SW480 (cell line): ENCODE measurements around the gene MT1X.
"Not testable (repeated sequence)": the region's sequence is repeated elsewhere in the genome, so short reads cannot be mapped to it uniquely, and the experiment has no call there.

Experiments
- DNase-seq: peaks from one replicate; pipeline ENCODE4 v3.0.0-alpha.2; 2016; ENCODE audit warnings: low spot score

The MT1X gene

GRCh38 chr16:56710181-56710737, 28.0 kb downstream of the MT1X start:
- no peak for DNase-seq

- DNase-seq = no peak
Measured at GRCh38 chr16:56711862-56712261, 29.6 kb downstream of the MT1X start.

- no peak for DNase-seq
Measured at GRCh38 chr16:56713794-56714193, 31.5 kb downstream of the MT1X start.

GRCh38 chr16:56715126-56715525, 32.9 kb downstream of the MT1X start:
- no peak for DNase-seq

- DNase-seq = no peak
Measured at GRCh38 chr16:56716761-56717160, 34.5 kb downstream of the MT1X start.

- not testable (repeated sequence) for DNase-seq
Measured at GRCh38 chr16:56717532-56717931, 35.3 kb downstream of the MT1X start.

GRCh38 chr16:56722200-56722842, 40.1 kb downstream of the MT1X start:
- no peak for DNase-seq

- no peak for DNase-seq
Measured at GRCh38 chr16:56724191-56724590, 41.9 kb downstream of the MT1X start.

GRCh38 chr16:56726283-56726682, 44.0 kb downstream of the MT1X start:
- no peak for DNase-seq

- no peak for DNase-seq
Measured at GRCh38 chr16:56726926-56727325, 44.7 kb downstream of the MT1X start.

GRCh38 chr16:56728027-56728426, 45.8 kb downstream of the MT1X start:
- DNase-seq = no peak

GRCh38 chr16:56728980-56729734, 46.9 kb downstream of the MT1X start:
- DNase-seq = no peak

GRCh38 chr16:56729735-56730662, 47.7 kb downstream of the MT1X start, which contains the start of gene NUP93:
TSS of gene NUP93 (plus strand) at chr16:56730129. CDS start at chr16:56748248, 18,119 bp downstream.
- peak; percentile 90 for DNase-seq

- DNase-seq = no peak
Measured at GRCh38 chr16:56732366-56732765, 50.1 kb downstream of the MT1X start.

GRCh38 chr16:56732832-56733231, 50.6 kb downstream of the MT1X start:
- DNase-seq = no peak
